Mucosa of stomach (tissue), 1 donor: ENCODE results near the gene CHPF.

ENCODE experiments used
- H3K27me3 ChIP-seq: one replicate; pipeline ENCODE4 v1.7.0; 2013; ENCODE audit warnings: mild to moderate bottlenecking, low read length; ENCODE audit not compliant: control insufficient read depth, insufficient read depth
- H3K36me3 ChIP-seq: one replicate; pipeline ENCODE4 v1.7.0; 2013; ENCODE audit warnings: low read length; ENCODE audit not compliant: control insufficient read depth, insufficient read depth
- H3K4me1 ChIP-seq: one replicate; pipeline ENCODE4 v1.7.0; 2013; ENCODE audit warnings: mild to moderate bottlenecking, low read length; ENCODE audit not compliant: control insufficient read depth, insufficient read depth
- H3K4me3 ChIP-seq: one replicate; pipeline ENCODE4 v1.7.0; 2013; ENCODE audit warnings: low read length
- H3K9ac ChIP-seq: one replicate; pipeline ENCODE4 v1.7.0; 2013; ENCODE audit warnings: mild to moderate bottlenecking, low read length, moderate library complexity
- H3K9me3 ChIP-seq: one replicate; pipeline ENCODE4 v1.7.0; 2013; ENCODE audit warnings: mild to moderate bottlenecking, low read length, moderate library complexity; ENCODE audit not compliant: control insufficient read depth
- donor health status: Pancreatic carcinoma.

The CHPF gene

DNA sequence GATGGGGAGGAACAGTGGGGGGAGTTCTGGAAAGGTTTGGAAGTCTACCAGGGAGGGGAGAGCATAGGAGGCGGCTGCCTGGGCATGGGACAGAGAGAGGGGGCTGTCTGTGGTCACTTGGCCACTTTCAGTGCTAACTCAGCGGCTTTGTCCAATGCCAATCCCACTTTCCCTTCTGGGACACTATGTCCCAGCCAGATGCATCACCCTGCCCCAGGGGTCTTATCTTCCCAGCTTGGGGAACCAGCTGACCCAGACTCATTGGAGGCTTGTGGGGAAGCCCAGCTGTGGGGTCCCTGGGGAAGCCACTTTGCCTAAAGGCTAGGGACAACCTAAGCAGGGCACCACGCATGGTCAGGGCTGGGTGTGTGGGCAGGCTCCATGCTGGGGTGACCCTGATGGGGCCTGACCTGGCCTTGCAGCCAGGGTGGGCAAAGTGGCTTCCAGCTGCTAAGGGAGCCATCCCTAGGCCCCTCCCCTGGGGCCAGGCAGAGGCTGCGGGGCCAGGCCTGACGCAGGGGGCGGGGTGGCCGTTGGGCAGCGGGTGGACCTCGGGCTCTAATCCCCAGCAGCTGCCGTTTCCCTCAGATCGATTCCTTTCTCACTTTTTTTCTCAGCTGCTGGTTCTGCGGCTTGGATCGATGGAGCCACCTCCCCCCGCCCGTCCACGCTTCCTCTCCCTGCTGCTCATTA, 30.9 kb downstream of the CHPF start:
- Histone ChIP-seq H3K9me3 (no peaks in the 10 kb centered on the region), H3K36me3 (no peaks in the 10 kb centered on the region), H3K4me1 (peaks cover 13% of the 10 kb centered on the region), H3K4me3 (no peak overlapping the region), H3K9ac (no peak overlapping the region), H3K27me3 (peaks cover 82% of the 10 kb centered on the region)

DNA sequence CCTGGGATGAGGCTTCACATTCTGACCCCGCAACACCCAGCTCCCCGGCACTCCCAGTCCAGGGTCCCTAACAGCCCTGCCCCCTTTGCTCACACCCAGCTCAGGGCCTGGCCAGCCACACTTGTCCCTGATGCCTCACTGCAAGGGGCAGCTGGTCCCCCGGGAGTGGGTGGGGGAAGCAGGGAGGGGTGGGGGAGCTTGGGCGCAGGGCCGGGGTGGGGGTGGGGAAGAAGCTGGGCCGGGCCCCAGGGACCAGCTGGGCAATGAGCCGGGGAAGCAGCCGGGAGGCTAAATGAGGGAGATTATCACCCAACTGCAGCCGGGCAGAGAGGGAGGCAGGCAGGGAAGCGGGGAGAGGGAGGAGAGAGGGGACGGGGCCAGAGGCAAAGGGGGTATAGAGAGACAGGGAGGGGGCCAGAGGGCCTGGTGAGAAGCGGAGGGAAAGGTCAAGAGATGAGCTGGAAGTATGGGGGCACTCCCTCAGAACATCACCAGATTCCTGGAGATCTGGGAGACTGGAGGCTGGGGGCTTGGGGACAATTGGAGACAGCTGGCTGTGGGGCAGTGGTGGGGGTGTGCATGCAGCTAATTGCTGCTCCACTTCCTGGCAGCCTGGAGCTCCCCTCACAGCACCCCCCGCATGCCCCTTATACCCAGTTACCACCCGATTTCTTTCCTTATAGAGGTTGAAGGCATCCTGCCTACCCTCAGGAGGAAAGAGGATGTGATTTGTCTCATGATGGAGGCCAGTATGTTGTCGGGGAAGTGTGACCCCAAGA, 31.9 kb downstream of the CHPF start:
- no peak overlapping the region for H3K4me3 ChIP-seq
- no peaks in the 10 kb centered on the region for H3K36me3 ChIP-seq
- no peak overlapping the region for H3K9ac ChIP-seq
- no peaks in the 10 kb centered on the region for H3K9me3 ChIP-seq
- peaks cover 74% of the 10 kb centered on the region for H3K27me3 ChIP-seq
- H3K4me1 ChIP-seq = peaks cover 13% of the 10 kb centered on the region

DNA sequence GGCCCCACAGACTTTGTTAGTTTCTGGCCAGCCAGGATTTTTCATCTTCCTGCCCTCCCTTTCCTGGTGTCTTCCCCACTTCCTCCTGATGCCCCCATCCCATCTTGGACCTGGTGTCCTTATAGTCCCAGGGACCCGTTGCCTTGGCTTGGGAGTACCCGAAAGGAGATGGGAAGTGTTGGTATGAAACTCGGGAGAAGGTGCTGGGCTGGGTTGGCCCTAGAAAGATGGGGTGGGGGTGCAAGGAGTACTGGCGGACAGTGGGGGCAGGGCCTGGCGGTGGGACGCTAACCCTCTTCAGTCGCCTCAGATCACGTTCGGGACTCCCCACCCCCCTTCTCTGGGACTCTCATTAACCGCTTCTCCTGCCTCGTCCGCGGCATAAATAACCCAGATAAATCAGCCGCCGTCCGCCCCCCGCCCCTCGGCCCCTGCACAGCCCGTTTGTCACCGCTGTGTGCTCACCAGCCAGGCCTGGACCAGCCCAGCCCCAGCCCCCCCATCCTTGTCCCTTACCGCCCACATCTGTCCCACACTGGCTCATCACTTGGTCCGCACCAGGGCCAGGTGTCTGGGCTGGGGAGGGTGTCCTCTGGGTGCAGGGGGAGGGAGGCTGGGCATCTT, 33.0 kb downstream of the CHPF start:
- peaks cover 10% of the 10 kb centered on the region for H3K36me3 ChIP-seq
- H3K4me1 ChIP-seq = peaks cover 13% of the 10 kb centered on the region
- peaks cover 64% of the 10 kb centered on the region for H3K27me3 ChIP-seq
- no peak overlapping the region for H3K4me3 ChIP-seq
- no peaks in the 10 kb centered on the region for H3K9me3 ChIP-seq
- H3K9ac ChIP-seq = no peak overlapping the region

DNA sequence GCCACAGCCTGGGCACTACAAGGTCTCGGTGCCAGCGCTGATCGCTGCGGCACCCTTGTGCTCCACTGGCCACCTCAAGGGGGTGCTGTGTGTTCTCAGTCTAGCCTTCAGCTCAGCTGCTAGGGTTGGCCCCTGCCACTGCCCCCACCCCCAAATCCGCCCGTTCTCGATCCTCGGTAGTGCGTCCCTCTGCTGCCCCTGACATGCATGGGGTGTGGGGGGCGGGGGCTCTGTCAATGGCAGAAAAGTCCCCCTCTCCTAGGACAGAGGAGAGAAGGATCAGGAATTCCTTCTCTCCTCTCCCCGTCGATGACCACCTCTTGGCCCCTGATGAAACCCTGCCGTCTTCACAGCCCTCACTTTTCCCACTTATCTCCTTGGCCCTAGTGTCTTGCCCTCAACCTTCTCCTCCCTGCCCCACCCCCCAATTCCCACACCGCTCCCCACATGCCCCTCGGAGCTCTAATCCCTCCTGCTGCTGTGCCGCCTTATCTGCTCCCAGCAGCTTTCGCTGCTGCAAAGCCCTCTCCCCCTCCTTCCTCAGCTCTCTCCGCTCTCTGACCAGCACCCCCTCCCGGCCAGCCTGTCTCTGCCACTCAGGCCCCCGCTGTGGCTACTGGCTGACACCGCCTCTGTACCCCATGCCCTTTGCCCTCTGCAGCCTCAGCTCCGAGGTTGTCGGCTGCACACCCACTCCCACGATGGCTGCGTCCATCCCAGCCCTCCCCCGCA, 33.7 kb downstream of the CHPF start:
- Histone ChIP-seq H3K9ac (no peak overlapping the region), H3K4me1 (peaks cover 13% of the 10 kb centered on the region), H3K4me3 (no peak overlapping the region), H3K9me3 (no peaks in the 10 kb centered on the region), H3K36me3 (peaks cover 15% of the 10 kb centered on the region), H3K27me3 (peaks cover 57% of the 10 kb centered on the region)

DNA sequence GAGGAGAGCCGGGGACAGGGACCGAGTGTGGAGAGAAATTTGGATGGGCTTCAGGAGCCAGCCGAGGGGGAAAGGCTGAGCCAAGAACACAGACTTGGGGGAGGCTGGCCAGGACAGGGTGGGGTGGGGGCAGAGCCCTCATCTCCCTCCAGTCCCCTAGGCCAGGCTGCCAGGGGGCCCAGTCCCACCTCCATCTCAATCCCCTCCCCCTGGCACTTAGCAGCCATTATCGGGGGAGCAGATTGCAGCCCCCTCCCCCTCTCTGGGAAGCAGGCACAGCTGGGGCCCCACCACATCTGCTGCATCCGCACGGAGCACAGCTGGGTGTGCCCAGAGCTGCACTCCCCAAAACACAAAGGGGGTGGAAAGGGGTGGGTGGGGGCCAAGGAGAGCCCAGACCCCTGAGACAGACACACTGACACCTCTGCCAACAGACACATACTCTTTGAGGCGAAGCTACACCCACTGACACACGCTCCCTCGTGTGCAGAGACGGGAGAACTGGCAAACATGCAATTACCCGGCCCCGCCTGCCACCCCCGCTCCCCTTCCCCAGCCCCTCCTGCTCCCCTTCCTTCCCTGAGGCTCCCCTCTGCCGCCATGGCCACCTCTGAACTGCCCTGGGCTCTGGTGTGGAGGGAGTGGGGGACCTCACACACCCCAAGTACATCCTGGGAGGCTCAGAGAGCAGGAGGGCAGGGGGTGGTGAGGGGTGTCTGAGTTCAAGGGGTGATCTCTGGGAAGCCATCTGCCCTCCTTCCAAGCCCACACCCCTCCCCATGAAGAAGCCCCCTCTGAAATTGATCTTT, 34.4 kb downstream of the CHPF start:
- Histone ChIP-seq H3K4me1 (peaks cover 13% of the 10 kb centered on the region), H3K27me3 (peaks cover 49% of the 10 kb centered on the region), H3K9me3 (no peaks in the 10 kb centered on the region), H3K4me3 (no peak overlapping the region), H3K36me3 (peaks cover 19% of the 10 kb centered on the region), H3K9ac (no peak overlapping the region)

DNA sequence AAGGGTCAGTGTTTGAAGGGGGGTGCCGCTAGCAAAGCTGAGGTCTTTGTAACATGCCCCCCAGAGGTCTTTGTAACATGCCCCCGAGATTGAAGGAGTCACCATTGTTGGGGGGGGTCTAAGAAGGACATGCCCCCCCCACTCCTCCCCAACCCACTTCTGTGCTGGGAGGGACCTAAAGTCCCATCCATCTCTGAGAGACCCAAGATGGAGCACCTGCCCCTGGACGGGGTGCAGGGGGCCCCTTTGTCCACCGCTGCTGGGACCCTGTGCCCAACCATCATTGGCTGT, 35.2 kb downstream of the CHPF start:
- no peaks in the 10 kb centered on the region for H3K9me3 ChIP-seq
- H3K9ac ChIP-seq = no peak overlapping the region
- no peak overlapping the region for H3K4me3 ChIP-seq
- H3K27me3 ChIP-seq = peaks cover 41% of the 10 kb centered on the region
- H3K36me3 ChIP-seq = peaks cover 19% of the 10 kb centered on the region
- H3K4me1 ChIP-seq = peaks cover 13% of the 10 kb centered on the region

DNA sequence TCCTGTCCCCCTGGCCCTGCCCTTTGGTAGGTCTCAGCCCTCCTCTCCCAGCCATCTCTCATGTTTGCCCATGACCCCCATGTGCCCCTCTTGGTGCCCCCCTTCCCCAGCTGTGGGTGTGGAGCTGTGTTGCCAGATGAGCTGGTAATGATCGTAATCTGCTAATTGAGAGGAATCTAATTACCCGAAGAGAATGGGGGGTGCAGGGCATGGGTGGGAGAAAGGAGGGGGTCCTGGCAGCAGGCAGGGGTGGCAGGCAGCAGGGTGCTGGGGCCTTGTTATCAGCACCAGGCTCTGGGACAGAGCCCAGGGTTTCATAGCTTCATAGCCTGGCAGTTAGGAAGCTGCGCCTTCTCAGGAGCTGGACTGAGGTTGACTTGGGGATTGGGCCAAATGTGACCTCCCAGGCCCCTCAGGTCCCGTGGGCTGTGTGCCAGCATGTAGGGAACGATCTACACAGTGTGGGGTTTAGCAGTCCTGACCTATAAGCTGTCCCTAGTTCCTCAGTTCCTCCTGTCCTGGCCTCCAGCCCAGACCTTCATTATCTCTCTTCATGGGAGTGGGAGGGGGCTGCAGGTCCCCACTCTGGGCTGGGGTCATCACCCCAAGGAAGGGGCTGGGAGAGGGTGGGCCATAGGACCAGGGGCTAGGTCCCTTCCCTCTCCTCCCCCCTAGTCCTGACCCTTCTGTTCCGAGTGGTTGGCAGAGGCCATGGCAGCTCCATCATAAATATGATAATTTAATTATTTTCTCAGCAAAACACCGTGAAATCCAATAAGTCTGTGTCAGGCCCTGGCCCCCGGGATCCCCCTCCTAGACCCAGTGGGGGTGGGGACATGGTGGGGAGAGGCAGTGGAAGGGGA, 35.8 kb downstream of the CHPF start:
- Histone ChIP-seq H3K36me3 (peaks cover 19% of the 10 kb centered on the region), H3K4me1 (peaks cover 13% of the 10 kb centered on the region)

DNA sequence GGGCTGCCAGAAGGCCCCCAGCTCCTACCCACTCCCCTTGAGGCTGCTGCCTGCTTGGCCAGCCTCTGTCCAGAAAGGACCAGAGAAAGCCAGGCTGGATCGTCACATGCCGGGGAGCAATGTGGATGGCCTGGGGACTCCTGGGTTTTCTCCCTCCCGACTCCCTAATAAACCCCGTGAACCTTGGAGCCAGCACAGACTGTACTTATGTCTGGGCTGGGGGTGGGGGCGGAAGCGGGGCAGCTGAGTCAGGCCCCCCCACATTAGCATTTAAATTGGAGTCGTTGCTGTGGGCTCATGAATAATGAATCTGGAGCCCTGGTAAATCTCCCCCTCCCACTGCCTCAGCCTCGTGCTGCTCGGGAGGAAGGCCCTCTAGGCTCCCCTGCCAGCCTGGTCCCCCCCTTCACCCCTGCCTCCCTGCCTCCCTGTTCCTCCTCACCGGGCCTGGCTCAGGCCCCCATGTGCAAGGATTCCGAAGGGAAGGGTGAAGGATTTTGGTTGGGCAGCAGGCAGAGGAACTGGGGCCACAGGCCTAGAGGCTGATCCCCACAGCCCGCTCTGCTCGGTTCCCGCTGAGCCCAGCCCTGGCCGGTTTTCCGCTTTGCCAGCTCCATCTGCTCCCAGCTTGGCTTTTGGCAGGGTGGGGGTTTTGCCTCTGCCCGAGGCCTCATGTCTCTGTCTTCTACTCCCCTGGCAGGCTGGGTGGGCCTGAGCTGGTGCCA, 36.6 kb downstream of the CHPF start:
- Histone ChIP-seq H3K4me1 (peaks cover 13% of the 10 kb centered on the region), H3K36me3 (peaks cover 19% of the 10 kb centered on the region), H3K9ac (no peak overlapping the region)

More for the DNA sequence above, 35.8 kb downstream of the CHPF start:
- Histone ChIP-seq H3K4me3 (no peak overlapping the region), H3K27me3 (peaks cover 36% of the 10 kb centered on the region), H3K9me3 (no peaks in the 10 kb centered on the region), H3K9ac (no peak overlapping the region)

DNA sequence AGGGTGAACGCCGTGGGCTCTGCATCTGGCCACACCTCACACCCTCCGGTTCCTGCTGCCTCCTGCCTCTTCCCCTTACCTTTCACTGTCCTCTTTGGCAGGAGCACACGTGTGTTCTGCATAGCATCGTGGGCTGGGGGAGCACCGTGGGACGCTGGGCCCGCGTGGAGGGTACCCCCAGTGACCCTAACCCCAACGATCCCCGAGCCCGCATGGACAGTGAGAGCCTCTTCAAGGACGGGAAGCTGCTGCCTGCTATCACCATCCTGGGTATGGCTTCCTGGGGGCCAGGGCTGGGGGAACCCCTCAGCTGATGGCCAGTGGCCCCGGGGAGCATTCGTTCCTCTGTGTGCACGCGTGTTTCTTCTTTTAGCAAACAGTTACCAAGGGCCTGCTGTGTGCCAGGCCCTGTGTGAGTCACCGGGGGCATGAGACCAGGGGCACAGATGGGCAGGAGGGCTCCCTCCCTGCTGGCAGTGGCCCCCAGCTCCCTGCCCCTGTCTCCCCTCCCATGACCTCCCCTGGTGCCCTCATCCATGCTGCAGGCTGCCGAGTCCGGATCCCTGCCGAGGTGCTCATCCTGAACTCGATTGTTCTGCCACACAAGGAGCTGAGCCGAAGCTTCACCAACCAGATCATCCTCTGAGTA, 37.3 kb downstream of the CHPF start:
- Histone ChIP-seq H3K9ac (no peak overlapping the region), H3K27me3 (peaks cover 22% of the 10 kb centered on the region), H3K4me3 (no peak overlapping the region), H3K9me3 (no peaks in the 10 kb centered on the region), H3K4me1 (peaks cover 13% of the 10 kb centered on the region), H3K36me3 (peaks cover 19% of the 10 kb centered on the region)

More for the DNA sequence above, 36.6 kb downstream of the CHPF start:
- peaks cover 27% of the 10 kb centered on the region for H3K27me3 ChIP-seq
- H3K4me3 ChIP-seq = no peak overlapping the region
- H3K9me3 ChIP-seq = no peaks in the 10 kb centered on the region

DNA sequence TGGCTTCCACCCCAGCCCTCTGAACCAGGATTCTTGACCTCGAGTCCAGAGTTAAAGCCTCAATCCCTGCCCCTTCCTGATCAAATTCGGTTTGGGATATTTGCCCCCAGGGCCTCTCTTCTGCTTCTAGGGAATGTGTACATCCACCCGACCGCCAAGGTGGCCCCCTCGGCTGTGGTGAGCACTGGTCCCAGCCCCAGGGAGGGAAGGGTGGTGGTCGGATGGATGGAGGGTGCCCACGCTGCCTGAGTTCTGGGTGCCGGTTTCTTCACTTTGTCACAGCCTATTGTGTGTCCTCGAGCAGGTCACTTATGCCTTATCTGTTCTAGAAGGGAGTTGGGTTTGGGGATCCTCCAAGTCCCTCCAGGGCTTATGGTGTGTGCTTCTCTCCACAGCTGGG, 38.0 kb downstream of the CHPF start:
- H3K4me1 ChIP-seq = peaks cover 12% of the 10 kb centered on the region
- H3K4me3 ChIP-seq = no peak overlapping the region

More for the DNA sequence above, 38.0 kb downstream of the CHPF start:
- Histone ChIP-seq H3K9me3 (no peaks in the 10 kb centered on the region), H3K36me3 (peaks cover 19% of the 10 kb centered on the region), H3K27me3 (peaks cover 16% of the 10 kb centered on the region), H3K9ac (no peak overlapping the region)
